Tibial artery (tissue), 4 donors: ENCODE data around the gene EIPR1.

Experiments used
- DNase-seq, 2 donors: peaks; one replicate each; pipeline ENCODE4 v3.0.0-alpha.2; 2019
- H3K27ac ChIP-seq, 2 donors: fragments of 200-600 bp; sonication (generic) in 1 of 2; 1 replicate in 1 of 2; 2 replicates in 1 of 2; pipeline ENCODE4 v1.5.1; 2018 to 2019; ENCODE audit warnings: mild to moderate bottlenecking in 1 of 2
- H3K27me3 ChIP-seq, 2 donors: fragments of 200-600 bp; sonication (generic) in 1 of 2; one replicate each; pipeline versions ENCODE4 v1.5.1 to v1.6.0; 2016 to 2019
- H3K36me3 ChIP-seq, 3 donors: fragments of 200-600 bp; sonication (generic) in 2 of 3; one replicate each; pipeline ENCODE4 v1.5.1; 2016 to 2019; ENCODE audit warnings: mild to moderate bottlenecking in 2 of 3
- H3K4me1 ChIP-seq, 4 donors: fragments of 200-600 bp; sonication (generic) in 2 of 4; 1 replicate in 3 of 4; 2 replicates in 1 of 4; pipeline ENCODE4 v1.5.1; 2016 to 2019
- H3K4me3 ChIP-seq, 2 donors: fragments of 200-600 bp; sonication (generic) in 1 of 2; 1 replicate in 1 of 2; 2 replicates in 1 of 2; pipeline ENCODE4 v1.5.1; 2018 to 2019; ENCODE audit warnings: mild to moderate bottlenecking in 2 of 2
- H3K9me3 ChIP-seq, 3 donors: fragments of 200-600 bp; sonication (generic) in 1 of 3; one replicate each; pipeline ENCODE4 v1.5.1; 2016 to 2019
- CTCF ChIP-seq, 2 experiments: fragments of 200-600 bp in 1 of 2; fragments of 450-650 bp in 1 of 2; IDR thresholded peaks; one replicate each; pipeline ENCODE4 v1.5.1; 2017 to 2019; ENCODE audit warnings: antibody characterized with exemption in 2 of 2, mild to moderate bottlenecking in 1 of 2, moderate library complexity in 1 of 2
- intact Hi-C: fragments of 100-400 bp; cut with DNase I; formaldehyde crosslinking; loops from one replicate; pipeline ENCODE4 v1.15.0; 2023; ENCODE audit warnings: low total_unique reads

The EIPR1 gene

GRCh38 chr2:3222636-3223035 lies 155.0 kb downstream of the EIPR1 start:
- no peak for DNase-seq
- TF ChIP-seq CTCF (IDR thresholded peaks at IDR 0.05), result no peak
- no peaks in the 10 kb centered on the region for H3K27me3 ChIP-seq
- no peak overlapping the region for H3K4me3 ChIP-seq
- peaks cover 0 to 41% (median 6%) of the 10 kb centered on the region in 3 donors for H3K9me3 ChIP-seq
- H3K4me1 ChIP-seq, result no peaks in the 10 kb centered on the region
- no peaks in the 10 kb centered on the region for H3K36me3 ChIP-seq
- H3K27ac ChIP-seq, result no peak overlapping the region
- intact Hi-C loops, result no loop called here

- intact Hi-C loops, result no loop called here
- no peak for TF ChIP-seq CTCF (IDR thresholded peaks at IDR 0.05)
- no peak overlapping the region for H3K27ac ChIP-seq
Observed at GRCh38 chr2:3219536-3219935, 158.1 kb downstream of the EIPR1 start.

GRCh38 chr2:3217646-3218045 lies 160.0 kb downstream of the EIPR1 start:
- no peak for TF ChIP-seq CTCF (IDR thresholded peaks at IDR 0.05)
- intact Hi-C loops, result no loop called here
- H3K27me3 ChIP-seq, result no peaks in the 10 kb centered on the region
- no peak for DNase-seq
- no peak overlapping the region for H3K27ac ChIP-seq
- peaks cover 0 to 2% (median 0%) of the 10 kb centered on the region in 3 donors for H3K36me3 ChIP-seq
- no peaks in the 10 kb centered on the region for H3K4me1 ChIP-seq
- peaks cover 0 to 8% (median under 1%) of the 10 kb centered on the region in 3 donors for H3K9me3 ChIP-seq
- no peak overlapping the region for H3K4me3 ChIP-seq

More at GRCh38 chr2:3219536-3219935, 158.1 kb downstream of the EIPR1 start:
- peaks cover 0 to 24% (median 3%) of the 10 kb centered on the region in 3 donors for H3K9me3 ChIP-seq
- H3K27me3 ChIP-seq, result no peaks in the 10 kb centered on the region
- no peaks in the 10 kb centered on the region for H3K36me3 ChIP-seq
- no peak for DNase-seq
- H3K4me1 ChIP-seq, result no peaks in the 10 kb centered on the region
- no peak overlapping the region for H3K4me3 ChIP-seq

- H3K27ac ChIP-seq, result no peak overlapping the region
- no peak for TF ChIP-seq CTCF (IDR thresholded peaks at IDR 0.05)
- H3K4me1 ChIP-seq, result no peaks in the 10 kb centered on the region
- intact Hi-C loops, result no loop called here
- no peak overlapping the region for H3K4me3 ChIP-seq
- H3K9me3 ChIP-seq, result peaks cover 0 to 1% (median 0%) of the 10 kb centered on the region in 3 donors
- no peaks in the 10 kb centered on the region for H3K27me3 ChIP-seq
- DNase-seq, result no peak
- peaks cover 0 to 7% (median 5%) of the 10 kb centered on the region in 3 donors for H3K36me3 ChIP-seq
Observed at GRCh38 chr2:3216841-3217495, 160.7 kb downstream of the EIPR1 start.

GRCh38 chr2:3214806-3215404 lies 162.7 kb downstream of the EIPR1 start:
- Histone ChIP-seq H3K9me3 (no peaks in the 10 kb centered on the region), H3K36me3 (peaks cover 0 to 12% (median 5%) of the 10 kb centered on the region in 3 donors), H3K27ac (no peak overlapping the region), H3K4me1 (no peaks in the 10 kb centered on the region), H3K4me3 (no peak overlapping the region), H3K27me3 (no peaks in the 10 kb centered on the region)
- no peak for TF ChIP-seq CTCF (IDR thresholded peaks at IDR 0.05)
- intact Hi-C loops, result no loop called here
- DNase-seq, result no peak
